ENCODE measurements around the gene TTLL8.

TTLL8 gene

DNA sequence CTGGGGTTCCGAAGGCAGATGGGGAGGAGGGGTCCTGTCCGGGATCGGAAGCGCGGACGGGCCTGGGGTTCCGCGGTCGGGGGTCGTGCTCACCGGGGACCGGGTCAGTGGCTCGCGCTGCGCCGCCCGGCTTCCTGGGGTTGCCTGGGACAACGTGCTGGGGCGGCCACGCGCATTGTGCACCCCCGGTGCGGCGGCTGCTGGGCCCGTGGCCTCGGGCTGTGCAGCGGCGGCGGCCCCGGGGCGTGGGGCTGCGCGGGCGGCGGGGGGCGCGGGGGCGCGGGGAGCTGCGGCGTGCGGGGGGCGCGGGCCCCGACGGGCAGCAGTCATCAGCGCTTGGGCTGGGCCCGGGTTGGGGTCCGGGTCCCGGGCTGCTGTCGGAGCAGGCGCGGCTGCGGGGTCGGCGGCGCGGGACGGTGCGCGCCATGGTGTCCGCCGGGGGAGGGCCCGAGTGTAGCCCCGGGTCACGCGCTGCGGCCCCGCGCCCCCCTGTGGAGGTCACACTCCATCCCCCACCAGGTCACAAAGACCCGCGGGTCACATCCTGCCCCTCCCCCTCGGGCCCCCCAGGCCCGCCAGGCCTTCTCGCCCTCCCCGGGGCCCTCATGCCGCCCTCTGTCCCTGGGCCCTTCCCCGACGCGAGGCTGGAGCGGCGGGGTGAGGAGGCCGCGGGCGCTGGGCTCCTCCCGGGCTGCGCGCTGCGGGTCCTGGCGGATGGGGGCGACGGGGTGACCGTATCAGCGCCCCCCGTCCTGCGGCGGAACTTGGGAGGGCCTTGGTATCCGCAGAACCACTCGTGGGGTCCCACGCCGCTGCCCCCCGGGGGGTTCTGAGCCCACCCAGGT, at the start of gene TTLL8:
TSS of gene TTLL8 (minus strand) at position 238 of the 845 bp plus-strand sequence.
- no peaks in the 10 kb centered on the region for H3K27me3 ChIP-seq (ENCODE audit: insufficient read depth, low read length, poor library complexity, severe bottlenecking)
- H3K4me2 ChIP-seq (ENCODE audit: low read depth, low read length, poor library complexity, severe bottlenecking): no peak within 1 kb of the TSS
- no peaks in the 10 kb centered on the region for H3K4me1 ChIP-seq (ENCODE audit: insufficient read depth, low read length, poor library complexity, severe bottlenecking)
- H3K36me3 ChIP-seq (ENCODE audit: insufficient read depth, low read length): no peaks in the 10 kb centered on the region
- H3K79me2 ChIP-seq (ENCODE audit: insufficient read depth, low read length): no peaks in the 10 kb centered on the region
- H3K9ac ChIP-seq (ENCODE audit: low read depth, low read length, poor library complexity, severe bottlenecking): no peak within 1 kb of the TSS
- H2AFZ ChIP-seq (ENCODE audit: low read length): no peak within 1 kb of the TSS
- no peaks in the 10 kb centered on the region for H3K9me3 ChIP-seq (ENCODE audit: insufficient read depth, low read depth, low read length)
- no peaks in the 10 kb centered on the region for H3F3A ChIP-seq (ENCODE audit: low read depth)
- H3K4me3 ChIP-seq (ENCODE audit: low read length, poor library complexity, severe bottlenecking): no peak within 1 kb of the TSS
- H3K9me2 ChIP-seq (replicated peaks; ENCODE audit: low read depth, low read length): no peaks in the 10 kb centered on the region
- TF ChIP-seq EZH2phosphoT487 (IDR thresholded peaks at IDR 0.05; ENCODE audit: borderline replicate concordance): no peak
- TF ChIP-seq, protein P1, sequence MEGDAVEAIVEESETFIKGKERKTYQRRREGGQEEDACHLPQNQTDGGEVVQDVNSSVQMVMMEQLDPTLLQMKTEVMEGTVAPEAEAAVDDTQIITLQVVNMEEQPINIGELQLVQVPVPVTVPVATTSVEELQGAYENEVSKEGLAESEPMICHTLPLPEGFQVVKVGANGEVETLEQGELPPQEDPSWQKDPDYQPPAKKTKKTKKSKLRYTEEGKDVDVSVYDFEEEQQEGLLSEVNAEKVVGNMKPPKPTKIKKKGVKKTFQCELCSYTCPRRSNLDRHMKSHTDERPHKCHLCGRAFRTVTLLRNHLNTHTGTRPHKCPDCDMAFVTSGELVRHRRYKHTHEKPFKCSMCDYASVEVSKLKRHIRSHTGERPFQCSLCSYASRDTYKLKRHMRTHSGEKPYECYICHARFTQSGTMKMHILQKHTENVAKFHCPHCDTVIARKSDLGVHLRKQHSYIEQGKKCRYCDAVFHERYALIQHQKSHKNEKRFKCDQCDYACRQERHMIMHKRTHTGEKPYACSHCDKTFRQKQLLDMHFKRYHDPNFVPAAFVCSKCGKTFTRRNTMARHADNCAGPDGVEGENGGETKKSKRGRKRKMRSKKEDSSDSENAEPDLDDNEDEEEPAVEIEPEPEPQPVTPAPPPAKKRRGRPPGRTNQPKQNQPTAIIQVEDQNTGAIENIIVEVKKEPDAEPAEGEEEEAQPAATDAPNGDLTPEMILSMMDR (conservative IDR thresholded peaks at IDR 0.05; ENCODE audit: low read length): no peak
- no peaks in the 10 kb centered on the region for H4K20me1 ChIP-seq (ENCODE audit: insufficient read depth, low read length, poor library complexity, severe bottlenecking)

DNA sequence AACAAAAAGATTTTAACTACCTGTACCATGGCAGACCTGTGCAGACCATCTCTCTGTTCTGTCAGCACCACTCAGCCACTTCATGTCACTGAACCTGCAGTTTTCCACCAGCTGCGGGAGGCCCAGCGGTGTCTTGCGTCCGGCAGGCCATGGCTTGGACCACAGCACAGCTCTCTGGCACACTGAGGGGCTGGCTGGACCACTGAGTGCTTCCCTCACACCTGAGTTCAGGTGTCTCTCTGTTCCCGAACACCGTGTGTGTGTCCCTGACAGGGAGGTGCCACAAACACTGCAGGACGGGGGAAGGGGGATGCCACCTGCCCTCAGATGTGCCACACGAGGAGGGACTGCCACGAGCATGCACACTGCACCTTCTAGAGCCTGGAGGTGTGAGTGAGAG, 49.4 kb upstream of the TTLL8 start:
- Histone ChIP-seq H3K4me1 (ENCODE audit: insufficient read depth, low read length, poor library complexity, severe bottlenecking) (peaks cover 50% of the 10 kb centered on the region), H4K20me1 (ENCODE audit: insufficient read depth, low read length, poor library complexity, severe bottlenecking) (no peaks in the 10 kb centered on the region)
- TF ChIP-seq, protein P1 (conservative IDR thresholded peaks at IDR 0.05; ENCODE audit: low read length): no peak
- TF ChIP-seq EZH2phosphoT487 (IDR thresholded peaks at IDR 0.05; ENCODE audit: borderline replicate concordance): no peak

DNA sequence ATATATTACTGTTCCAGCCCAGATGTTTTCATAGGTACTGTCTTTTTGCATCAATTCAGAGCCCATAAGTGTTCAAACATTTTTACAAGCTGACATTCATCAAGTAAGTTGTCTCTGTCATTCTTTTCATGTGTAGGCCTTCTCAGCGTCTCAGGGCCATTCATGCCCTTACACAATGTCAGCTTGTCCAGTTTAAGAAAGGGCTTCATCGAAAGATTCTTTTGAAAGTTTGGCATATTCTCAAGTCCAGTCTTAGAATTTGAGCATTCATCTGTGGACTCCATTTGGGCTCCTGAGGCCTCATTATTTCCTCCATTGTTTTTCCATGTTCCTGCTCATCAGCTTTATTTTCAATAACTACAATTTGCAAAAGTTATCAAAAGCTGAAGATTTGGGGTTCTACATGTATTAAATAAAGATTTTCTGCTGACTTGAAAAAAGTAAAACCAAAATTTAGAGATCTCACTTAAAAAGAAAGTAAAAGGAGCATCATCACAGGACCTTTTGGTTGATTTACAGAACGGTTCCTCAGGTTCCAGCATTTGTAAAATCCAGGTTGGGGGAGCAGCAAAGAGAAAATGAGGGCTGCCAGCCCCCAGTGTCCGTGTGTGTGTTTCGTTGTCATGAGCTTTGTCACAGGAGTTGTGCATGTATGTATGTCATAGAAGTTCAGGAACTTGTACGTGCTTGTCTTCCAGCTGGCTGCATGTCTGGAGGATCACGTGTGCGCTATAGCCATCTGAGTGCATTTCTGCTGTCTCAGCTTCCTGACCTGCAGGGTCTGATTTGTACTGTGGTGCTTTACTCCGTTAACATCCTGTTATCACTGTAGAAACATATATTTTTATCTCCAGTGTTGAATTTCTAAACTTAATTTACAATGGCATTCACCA, 47.4 kb upstream of the TTLL8 start:
- peak overlapping the region; percentile 53 for H3K4me2 ChIP-seq (ENCODE audit: low read depth, low read length, poor library complexity, severe bottlenecking)

More for the DNA sequence above, 49.4 kb upstream of the TTLL8 start:
- Histone ChIP-seq H3F3A (ENCODE audit: low read depth) (no peaks in the 10 kb centered on the region), H3K36me3 (ENCODE audit: insufficient read depth, low read length) (no peaks in the 10 kb centered on the region), H3K9me3 (ENCODE audit: insufficient read depth, low read depth, low read length) (no peaks in the 10 kb centered on the region), H3K4me3 (ENCODE audit: low read length, poor library complexity, severe bottlenecking) (no peak overlapping the region), H3K9me2 (replicated peaks; ENCODE audit: low read depth, low read length) (no peaks in the 10 kb centered on the region), H2AFZ (ENCODE audit: low read length) (no peak overlapping the region), H3K9ac (ENCODE audit: low read depth, low read length, poor library complexity, severe bottlenecking) (no peak overlapping the region), H3K79me2 (ENCODE audit: insufficient read depth, low read length) (no peaks in the 10 kb centered on the region), H3K27me3 (ENCODE audit: insufficient read depth, low read length, poor library complexity, severe bottlenecking) (no peaks in the 10 kb centered on the region), H3K4me2 (ENCODE audit: low read depth, low read length, poor library complexity, severe bottlenecking) (no peak overlapping the region)

More for the DNA sequence above, 47.4 kb upstream of the TTLL8 start:
- Histone ChIP-seq H3K36me3 (ENCODE audit: insufficient read depth, low read length) (no peaks in the 10 kb centered on the region), H3F3A (ENCODE audit: low read depth) (no peaks in the 10 kb centered on the region), H3K9ac (ENCODE audit: low read depth, low read length, poor library complexity, severe bottlenecking) (peak overlapping the region; percentile 60), H4K20me1 (ENCODE audit: insufficient read depth, low read length, poor library complexity, severe bottlenecking) (no peaks in the 10 kb centered on the region), H3K4me3 (ENCODE audit: low read length, poor library complexity, severe bottlenecking) (peak overlapping the region; percentile 33), H3K9me2 (replicated peaks; ENCODE audit: low read depth, low read length) (no peaks in the 10 kb centered on the region), H3K79me2 (ENCODE audit: insufficient read depth, low read length) (no peaks in the 10 kb centered on the region), H3K27me3 (ENCODE audit: insufficient read depth, low read length, poor library complexity, severe bottlenecking) (no peaks in the 10 kb centered on the region), H2AFZ (ENCODE audit: low read length) (peak overlapping the region; percentile 17; the same call in 1 of the 2 replicates), H3K9me3 (ENCODE audit: insufficient read depth, low read depth, low read length) (no peaks in the 10 kb centered on the region), H3K4me1 (ENCODE audit: insufficient read depth, low read length, poor library complexity, severe bottlenecking) (peaks cover 40% of the 10 kb centered on the region)
- TF ChIP-seq, protein P1 (conservative IDR thresholded peaks at IDR 0.05; ENCODE audit: low read length): no peak
- no peak for TF ChIP-seq EZH2phosphoT487 (IDR thresholded peaks at IDR 0.05; ENCODE audit: borderline replicate concordance)

Measured in Loucy (cell line).